Thyroid gland (tissue), 4 donors: ENCODE results near the gene LPP.

Experiments used
- POLR2A ChIP-seq, 2 donors: fragments of 450-650 bp; IDR thresholded peaks; one replicate each; pipeline ENCODE4 v1.6.1; 2017; ENCODE audit warnings: antibody characterized with exemption in 2 of 2, mild to moderate bottlenecking in 2 of 2, moderate library complexity in 1 of 2
- TF ChIP-seq, protein P1 (sequence below), 6 experiments: fragments of 200-600 bp in 3 of 6; fragments of 450-650 bp in 3 of 6; sonication (generic) in 3 of 6; IDR thresholded peaks; one replicate each; pipeline ENCODE4 v1.5.1; 2016 to 2019; ENCODE audit warnings: antibody characterized with exemption in 6 of 6, mild to moderate bottlenecking in 2 of 6, inconsistent platforms in 1 of 6, moderate library complexity in 1 of 6

DNA sequence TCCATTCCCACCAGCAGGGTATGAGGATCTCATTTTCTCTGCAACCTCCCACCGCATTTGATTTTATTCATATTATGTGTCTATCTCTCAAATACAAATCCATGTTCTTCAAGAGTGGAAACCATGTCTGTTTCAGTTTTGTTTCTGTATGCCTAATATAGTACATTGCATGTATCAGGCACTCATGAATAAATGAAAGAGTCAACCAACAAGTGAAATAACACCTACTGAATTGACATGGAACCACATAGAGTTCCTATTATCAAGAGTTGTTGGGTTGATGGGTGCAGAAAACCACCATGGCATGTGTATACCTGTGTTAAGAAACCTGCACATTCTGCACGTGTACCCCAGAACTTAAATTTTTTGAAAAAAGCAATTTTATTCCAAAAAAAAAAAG is 466.8 kb downstream of the LPP start:
- TF ChIP-seq, protein P1, sequence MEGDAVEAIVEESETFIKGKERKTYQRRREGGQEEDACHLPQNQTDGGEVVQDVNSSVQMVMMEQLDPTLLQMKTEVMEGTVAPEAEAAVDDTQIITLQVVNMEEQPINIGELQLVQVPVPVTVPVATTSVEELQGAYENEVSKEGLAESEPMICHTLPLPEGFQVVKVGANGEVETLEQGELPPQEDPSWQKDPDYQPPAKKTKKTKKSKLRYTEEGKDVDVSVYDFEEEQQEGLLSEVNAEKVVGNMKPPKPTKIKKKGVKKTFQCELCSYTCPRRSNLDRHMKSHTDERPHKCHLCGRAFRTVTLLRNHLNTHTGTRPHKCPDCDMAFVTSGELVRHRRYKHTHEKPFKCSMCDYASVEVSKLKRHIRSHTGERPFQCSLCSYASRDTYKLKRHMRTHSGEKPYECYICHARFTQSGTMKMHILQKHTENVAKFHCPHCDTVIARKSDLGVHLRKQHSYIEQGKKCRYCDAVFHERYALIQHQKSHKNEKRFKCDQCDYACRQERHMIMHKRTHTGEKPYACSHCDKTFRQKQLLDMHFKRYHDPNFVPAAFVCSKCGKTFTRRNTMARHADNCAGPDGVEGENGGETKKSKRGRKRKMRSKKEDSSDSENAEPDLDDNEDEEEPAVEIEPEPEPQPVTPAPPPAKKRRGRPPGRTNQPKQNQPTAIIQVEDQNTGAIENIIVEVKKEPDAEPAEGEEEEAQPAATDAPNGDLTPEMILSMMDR (IDR thresholded peaks at IDR 0.05) = no peak
- TF ChIP-seq POLR2A (IDR thresholded peaks at IDR 0.05) = no peak
